Colon (tissue), 2 donors: ENCODE data around the gene NELL1.
"Not testable (repeated sequence)": the region's sequence is repeated elsewhere in the genome, so short reads cannot be mapped to it uniquely, and the experiment has no call there.

Experiments used
- FAIRE-seq: peaks from 2 replicates; lab custom pipeline; 2012; peaks lifted over from hg19 to GRCh38; lab: Jason Lieb, UNC
- donor health status: control.
- donor health status: control.

NELL1 gene

DNA sequence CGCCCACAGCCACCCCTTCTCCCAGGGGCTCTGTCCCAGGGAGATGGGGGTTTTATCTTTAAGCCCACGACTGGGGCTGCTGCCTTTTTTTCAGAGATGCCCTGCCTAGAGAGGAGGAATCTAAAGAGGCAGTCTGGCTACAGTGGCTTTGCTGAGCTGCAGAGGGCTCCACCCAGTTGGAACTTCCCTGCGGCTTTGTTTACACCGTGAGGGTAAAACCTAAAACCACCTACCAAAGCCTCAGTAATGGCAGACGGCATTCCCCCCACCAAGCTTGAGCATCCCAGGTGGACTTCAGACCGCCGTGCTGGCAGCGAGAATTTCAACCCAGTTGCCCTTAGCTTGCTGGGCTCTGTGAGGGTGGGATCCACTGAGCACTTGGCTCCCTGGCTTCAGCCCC is 535.8 kb downstream of the NELL1 start:
- no peak for FAIRE-seq

DNA sequence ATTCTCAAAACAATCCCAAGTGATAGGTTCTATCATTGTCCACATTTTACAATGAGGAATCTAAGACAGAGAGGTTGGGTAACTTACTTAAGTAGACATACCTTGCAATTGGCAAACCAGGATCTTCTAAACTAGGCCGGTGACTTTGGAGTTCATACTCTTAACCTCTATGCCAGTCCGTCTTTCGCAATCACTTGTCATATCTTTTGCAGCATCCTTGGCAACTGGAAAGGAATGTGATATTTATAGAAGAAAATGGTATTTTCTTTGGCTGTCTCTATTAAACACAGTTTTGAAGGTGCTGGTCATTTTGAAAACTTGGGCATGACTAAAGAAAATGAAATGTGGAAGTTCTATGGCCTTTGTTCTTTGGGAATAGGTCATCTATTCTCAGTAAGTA is 556.5 kb downstream of the NELL1 start:
- FAIRE-seq: no peak

DNA sequence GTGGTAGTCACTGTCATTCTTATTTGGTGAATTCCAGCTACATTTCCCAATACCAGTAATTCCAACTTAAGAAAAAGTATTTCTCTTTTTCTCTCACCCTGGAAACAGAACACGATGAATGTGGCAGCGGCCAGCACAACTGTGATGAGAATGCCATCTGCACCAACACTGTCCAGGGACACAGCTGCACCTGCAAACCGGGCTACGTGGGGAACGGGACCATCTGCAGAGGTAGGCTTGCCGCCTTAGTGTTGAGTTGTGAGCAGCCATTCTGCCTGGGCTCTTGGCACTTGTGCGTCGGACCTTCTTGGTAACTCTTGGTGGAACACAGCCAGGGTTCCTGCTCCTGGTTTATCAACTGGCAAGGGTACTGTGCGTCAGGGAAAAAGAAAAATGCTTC is 559.8 kb downstream of the NELL1 start:
- FAIRE-seq: no peak

DNA sequence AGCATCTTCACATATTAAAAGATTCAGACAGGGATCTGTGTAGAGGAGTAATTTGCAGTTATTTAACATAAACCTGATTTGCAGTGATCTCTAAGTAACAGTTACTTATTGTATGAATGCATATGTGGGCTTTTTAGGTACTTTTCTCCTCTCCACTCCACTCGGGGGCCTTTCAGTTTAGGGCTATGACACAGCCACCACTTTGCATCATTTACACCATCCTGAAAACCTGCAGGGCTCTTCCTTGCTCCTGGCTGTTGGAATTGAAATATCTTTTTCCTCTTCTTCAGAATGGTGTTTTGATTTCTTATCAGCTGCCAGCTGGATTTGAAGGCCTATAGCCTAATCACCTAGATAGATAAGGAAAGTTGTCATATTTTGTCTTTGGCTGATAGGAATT is 580.8 kb downstream of the NELL1 start:
- no peak for FAIRE-seq

DNA sequence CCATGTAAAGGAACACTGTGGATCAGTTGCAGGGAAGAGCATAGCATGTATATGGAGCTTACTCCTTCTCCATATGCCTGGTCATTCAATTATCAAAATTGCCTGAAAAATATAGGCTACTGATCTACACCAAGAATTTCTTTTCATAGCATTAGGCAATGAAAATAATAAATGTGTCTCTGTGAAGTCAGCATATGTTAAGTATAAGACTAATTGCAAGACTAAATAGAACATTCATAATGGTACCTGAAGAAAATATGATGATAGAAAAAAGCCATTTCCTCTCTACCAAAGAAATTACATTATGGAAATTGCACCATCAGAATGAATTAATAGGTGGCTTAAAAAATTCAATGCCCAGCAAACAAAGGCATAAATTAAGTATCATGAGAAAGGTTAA is 584.7 kb downstream of the NELL1 start:
- FAIRE-seq: no peak

DNA sequence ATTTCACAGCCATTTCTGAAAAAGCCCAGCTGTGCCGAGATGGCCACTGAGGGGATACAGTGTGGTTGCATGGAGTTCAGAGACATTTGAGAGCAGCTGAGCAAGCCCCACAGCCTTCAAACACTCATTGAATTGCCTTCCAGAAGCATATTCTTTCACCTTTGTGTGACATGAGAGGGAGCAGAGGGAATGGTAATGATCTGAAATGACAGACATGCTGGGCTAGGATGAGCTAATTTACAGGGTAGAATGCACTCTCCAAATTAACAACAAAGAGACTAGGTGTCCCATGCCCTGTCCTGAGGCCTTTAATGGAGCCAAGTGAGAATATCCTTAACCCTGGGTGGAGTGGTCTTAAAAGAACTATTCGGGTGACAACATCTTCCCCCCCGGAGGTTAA is 585.4 kb downstream of the NELL1 start:
- no peak for FAIRE-seq

DNA sequence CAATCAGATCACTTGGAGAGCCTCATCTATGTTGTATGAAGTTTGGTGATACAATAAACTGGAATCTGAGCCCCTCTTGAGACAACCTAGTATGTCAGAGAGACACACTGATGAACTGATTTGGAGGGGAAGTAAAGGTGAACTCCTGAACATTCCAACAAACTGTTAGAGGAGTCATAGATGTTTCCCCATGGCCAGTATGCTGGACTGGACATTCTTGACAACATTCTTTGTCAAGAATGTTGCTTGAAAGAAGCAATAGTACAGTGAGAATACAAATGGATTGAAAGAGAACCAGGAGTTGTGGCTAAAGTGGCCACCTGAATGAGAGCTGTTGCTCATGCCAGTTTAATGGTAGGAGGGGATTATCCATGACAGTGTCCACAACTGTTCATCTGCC is 588.1 kb downstream of the NELL1 start:
- FAIRE-seq: no peak

DNA sequence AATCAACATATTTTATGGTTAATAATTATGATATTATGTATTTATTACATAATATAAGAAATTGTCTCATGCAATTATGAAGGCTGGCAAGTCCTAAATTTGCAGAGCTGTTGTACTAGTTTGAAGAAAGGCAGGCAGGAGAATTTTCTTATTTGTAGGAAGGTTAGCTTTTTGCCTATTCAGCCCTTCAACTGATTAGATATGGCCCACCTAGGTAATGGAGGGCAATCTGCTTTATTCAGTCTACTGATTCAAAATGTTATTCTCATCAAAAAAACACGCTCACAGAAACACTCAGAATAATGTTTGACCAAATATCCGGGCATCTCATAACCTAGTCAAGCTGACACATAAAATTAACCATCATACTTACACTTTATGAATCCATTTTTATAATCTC is 589.0 kb downstream of the NELL1 start:
- no peak for FAIRE-seq

DNA sequence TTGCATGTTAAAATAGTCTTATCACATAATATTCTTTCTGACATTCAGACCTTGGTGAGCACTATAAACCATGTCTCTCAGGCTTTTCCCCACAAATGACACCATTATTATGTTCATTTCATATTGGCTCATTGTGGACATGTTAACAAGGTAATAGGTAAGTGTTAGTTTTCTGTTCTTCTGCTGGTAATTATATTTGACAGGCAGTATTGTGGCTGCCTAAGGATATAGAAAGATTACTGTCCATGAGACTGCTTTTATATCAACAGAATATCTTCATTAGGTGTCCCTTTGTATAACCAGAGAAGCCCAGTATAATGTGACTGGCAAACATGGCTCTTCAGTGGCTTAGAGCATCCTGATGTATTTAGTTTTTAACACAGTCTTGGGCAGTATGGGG is 590.7 kb downstream of the NELL1 start:
- FAIRE-seq: no peak

DNA sequence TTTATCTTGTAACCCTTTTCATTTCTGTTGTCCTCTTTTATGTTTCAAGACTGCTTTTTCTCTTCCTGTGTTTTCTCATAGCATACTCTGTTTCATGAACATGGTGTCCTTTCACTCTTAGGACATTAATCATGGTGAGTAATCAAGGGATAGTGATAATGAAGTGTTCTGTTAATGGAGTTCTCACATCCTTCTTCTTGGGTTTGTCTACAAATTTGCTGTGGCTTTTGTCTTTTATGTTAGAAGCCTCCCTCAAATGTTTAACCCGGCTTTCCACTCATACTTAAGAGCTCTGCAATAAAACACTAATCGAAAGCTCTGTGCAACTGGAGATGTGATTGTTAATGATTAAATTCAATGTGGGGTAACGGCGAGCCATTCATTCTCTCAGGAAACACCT is 593.6 kb downstream of the NELL1 start:
- no peak for FAIRE-seq

DNA sequence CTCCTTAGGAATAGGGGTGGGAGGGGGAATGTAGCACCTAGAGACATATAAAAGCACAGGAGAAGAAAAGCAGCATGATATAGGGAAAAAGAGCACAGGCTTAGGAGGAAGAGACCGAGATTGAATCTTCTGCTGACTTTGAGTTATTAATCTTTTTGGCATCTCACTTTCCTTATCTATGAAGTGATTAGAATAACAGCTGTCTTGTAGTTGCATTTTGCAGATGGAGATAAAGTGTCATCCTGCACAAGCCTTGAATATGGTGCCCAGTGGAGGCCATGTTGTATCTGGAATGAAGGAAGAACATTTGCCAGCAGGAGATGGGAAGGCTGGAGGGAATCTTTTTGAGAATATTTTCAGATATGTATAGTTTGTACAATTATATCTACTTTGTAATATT is 594.7 kb downstream of the NELL1 start:
- FAIRE-seq: no peak

DNA sequence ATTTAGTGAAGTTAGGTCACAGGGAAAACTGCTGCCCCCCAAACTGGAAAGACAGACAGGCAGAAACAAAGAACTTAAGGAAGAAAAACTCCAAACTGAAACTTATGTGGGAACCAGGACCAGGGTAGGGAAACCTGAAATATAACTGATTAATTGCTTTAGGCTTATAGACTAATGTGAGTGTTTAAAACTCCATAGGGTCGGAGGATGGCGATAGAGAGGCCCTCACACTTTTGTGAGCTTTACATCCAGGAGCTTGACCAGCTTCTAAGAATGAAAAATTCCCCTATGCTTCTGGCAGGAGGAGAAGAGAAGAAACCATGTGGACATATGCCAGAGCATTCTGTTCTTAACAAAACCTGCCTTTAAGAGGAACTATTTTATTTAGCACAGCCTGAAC is 598.6 kb downstream of the NELL1 start:
- no peak for FAIRE-seq

DNA sequence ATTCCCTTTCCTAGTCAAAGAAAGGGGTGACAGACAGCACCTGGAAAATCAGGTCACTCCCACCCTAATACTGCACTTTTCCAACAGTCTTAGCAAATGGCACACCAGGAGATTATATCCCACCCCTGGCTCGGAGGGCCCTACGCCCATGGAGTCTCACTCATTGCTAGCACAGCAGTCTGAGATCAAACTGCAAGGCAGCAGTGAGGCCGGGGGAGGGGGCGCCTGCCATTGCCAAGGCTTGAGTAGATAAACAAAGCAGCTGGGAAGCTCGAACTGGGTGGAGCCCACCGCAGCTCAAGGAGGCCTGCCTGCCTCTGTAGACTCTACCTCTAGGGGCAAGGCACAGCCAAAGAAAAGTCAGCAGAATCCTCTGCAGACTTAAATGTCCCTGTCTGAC is 602.8 kb downstream of the NELL1 start:
- not testable (repeated sequence) for FAIRE-seq

DNA sequence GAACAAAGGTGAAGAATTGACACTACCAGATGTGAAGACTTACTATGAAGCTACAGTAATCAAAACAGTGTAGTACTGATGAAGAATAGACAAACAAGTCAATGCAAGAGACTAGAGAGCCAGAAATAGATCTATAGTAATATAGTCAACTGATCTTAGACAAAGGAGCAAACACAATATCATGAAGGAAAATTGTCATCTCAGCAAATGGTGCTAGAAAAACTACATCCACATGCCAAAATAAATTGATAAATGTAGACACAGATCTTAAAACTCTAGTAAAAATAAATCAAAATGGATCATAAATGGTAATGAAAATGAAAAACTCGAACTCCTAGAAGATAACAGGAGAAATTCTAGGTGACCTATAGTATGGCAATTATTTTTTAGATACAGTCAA is 609.5 kb downstream of the NELL1 start:
- FAIRE-seq: no peak

DNA sequence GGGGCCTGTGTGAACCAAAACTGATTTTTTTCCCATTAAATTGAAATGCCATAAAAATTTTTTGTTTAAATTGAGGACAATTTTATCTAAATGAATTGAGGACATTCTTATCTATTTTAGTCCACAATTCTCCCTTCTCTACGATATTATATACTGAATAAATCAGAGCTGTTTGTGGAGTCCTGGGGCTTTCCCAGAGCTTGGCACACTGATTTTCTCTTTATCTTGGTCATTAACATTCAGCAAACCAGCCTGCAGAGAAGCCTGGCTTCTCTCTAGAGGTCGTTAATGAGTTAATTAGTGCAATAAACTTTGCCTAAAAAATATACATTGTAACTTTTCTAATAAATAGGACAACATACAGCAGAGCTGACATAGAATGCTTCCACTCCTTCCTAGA is 615.7 kb downstream of the NELL1 start:
- FAIRE-seq: no peak

DNA sequence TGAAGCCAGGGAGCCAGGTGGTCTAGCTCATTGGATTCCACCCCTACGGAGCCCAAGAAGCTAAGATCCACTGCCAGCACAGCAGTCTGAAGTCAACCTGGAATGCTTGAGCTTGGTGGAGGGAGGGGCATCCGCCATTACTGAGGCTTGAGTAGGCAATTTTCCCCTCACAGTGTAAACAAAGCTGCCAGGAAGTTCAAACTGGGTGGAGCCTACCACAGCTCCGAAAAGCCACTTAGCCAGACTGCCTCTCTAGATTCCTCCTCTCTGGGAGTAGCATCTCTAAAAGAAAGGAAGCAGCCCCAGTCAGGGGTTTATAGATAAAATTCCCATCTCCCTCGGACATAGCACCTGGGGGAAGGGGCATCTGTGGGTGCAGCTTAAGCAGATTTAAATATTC is 620.3 kb downstream of the NELL1 start:
- FAIRE-seq: no peak

DNA sequence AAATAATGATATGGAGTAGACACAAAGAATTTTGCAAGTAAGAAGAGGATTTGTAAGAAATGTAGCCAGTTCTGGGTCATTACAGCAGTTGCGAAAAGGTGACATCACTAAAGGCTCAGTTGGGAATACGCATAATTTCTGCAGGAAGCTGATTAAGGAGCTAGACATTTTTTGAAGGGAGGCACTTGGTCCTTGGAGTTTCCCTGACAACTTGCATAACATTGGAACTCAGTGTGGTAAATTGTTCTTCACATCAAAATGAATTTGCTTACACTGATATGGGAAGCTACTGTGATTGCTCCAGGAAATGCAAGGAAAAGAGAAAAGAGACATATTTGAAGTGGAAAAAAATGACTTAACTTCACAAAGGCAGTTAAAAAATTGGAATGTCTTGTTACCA is 626.1 kb downstream of the NELL1 start:
- FAIRE-seq: no peak

DNA sequence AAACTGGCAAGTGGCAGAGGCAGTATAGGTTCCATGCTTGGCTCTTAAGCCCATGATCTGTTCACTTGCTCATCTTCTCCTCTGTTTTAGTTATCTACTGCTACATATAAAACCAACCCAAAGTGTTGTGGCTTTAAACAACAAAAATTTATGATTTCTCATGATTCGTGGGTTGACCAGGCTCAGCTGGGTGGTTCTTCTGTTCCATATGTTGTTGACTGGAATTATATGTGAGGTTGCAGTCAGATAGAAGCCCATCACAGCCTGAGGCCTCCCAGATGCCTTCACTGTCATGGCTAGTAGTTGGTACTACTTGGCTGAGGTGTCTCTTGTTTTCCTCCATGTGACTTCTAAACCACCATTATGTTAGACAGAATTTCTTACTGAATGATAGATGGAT is 632.6 kb downstream of the NELL1 start:
- no peak for FAIRE-seq

DNA sequence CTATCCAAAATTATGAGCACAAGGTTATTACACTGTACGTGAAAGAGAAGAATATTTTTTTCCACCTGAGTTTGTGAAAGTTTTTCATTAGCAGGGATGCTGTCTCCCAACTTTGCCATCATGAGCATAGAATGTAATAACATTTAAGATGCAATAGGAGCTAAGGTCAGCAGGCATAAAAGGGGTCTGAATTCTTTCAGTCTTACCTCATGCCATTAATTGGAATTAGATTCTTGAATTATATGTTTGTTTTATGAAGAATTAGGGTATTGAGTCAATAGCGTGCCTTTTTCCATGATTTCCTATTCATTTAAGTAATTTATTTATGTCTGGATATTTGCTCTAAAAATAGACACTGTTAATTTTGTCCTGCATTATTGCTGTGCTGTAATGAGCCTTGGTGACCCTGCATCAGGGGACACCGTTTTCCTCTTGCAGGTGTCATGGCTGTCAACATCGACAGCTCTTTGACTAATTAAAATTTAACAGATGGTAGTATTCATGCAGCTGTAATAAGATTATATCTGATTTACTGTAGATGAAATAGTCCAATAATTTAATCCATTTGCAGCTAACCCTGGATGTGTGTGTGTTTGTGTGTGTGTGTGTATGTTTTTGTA is 637.5 kb downstream of the NELL1 start:
- FAIRE-seq: no peak

DNA sequence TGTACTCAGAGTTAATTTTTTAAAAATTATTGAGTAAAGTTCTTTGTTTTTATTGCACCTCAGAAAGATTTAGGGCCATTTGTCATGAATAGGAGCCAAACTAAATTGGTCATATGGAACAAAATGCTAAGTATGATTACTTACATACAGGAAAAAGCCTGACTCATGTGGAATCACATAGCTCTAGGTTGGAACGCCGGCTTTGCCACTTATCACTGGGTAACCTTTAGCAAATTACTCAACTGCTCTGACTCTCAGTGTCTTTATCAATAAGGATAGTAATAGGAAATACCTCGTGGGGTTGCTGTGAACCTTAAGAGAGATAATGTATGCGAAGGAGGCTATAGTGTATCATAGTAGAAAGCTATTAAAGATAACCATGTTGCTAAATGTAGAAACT is 638.5 kb downstream of the NELL1 start:
- no peak for FAIRE-seq

DNA sequence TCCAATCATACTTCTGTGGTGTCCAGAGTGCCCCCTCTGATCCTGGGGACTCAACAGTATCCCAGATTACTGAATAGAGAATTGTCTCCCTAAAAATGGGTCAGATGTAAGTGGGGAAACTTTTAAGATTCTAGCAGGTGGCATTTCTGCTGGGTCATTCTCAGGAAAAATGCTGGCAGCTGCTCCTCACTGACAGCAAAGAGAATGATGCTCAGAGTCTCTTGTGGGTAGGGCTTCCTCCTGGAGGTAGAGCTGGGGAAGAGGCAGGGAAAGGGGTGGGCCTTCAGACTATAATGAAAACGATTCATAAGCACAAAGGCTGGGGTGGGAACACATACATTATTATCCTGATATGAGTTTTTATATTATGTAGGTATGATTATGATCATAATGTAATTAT is 647.2 kb downstream of the NELL1 start:
- no peak for FAIRE-seq

DNA sequence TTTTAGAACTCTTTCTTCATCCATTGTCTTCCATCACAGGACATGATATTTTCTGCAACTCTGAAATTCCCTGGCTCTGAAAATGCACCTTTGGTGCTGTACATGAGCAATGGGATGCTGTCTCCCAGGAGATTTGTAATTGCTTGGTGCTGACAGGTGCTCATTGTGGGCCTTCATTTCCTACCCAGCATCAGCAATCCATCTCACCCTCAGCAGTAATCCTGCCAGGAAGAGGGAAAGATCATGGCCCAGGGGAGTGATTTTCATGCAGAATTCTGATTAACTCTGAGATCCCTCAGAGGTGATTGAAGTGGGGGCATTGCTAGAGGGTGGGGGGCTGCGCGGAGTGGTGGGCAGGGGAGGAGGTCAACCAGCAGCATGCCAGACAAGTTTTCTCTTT is 651.7 kb downstream of the NELL1 start:
- no peak for FAIRE-seq

DNA sequence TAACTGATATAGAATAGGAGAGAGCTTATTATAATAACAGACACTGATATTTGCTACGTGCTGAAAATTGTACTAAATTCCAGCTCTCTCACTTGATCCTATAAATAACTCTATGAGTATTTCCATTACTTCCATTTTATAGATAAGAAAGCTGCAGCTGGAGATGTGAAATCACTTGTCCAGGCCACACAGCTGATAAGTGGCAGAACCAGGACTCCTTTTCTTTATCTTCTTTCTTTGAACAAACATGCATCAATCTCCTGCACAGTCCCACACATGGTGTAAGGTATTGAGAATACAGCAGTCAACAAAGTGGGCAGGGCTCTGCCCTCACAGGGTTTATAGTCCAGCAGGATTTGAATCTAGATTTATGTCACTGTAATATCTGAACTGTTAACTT is 652.1 kb downstream of the NELL1 start:
- FAIRE-seq: no peak

DNA sequence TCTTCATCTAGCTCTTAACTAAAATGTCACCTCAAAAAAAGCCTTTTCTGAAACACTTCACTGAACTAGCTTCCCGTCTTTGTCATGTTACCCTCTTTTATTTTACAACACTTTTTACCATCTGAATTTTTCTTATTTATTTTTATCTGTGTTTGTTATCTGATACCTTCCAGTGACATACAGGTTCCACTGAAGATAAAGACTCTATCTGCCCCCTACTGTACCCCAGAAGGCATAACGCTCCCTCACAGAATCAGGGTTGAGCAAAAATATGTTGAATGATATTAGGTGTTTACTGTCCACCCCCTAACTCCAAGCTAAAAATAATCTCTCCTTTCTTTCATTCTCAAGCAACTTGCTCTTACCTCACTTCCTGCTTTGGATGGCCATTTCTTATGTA is 654.2 kb downstream of the NELL1 start:
- no peak for FAIRE-seq

DNA sequence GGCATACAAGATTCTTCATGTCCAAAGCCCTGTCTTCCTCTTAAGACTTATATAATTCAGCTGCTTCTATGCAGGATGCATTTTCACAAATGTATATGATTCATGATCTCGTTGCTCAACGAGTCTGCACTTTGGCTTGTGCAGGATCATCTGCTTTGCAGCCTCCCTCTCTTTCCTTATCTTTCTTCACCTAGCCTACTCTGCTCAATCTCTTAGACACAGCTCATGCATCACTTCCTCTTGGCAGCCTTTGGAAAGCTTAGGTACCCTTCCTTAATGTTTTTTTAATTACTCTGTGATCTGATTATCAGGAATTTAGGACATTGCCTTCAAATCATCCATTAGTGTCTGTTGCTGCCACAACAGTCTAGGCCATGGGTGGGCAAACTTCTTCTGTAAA is 673.8 kb downstream of the NELL1 start:
- FAIRE-seq: no peak
